ENCODE data around the gene PLSCR5.

PLSCR5 gene

DNA sequence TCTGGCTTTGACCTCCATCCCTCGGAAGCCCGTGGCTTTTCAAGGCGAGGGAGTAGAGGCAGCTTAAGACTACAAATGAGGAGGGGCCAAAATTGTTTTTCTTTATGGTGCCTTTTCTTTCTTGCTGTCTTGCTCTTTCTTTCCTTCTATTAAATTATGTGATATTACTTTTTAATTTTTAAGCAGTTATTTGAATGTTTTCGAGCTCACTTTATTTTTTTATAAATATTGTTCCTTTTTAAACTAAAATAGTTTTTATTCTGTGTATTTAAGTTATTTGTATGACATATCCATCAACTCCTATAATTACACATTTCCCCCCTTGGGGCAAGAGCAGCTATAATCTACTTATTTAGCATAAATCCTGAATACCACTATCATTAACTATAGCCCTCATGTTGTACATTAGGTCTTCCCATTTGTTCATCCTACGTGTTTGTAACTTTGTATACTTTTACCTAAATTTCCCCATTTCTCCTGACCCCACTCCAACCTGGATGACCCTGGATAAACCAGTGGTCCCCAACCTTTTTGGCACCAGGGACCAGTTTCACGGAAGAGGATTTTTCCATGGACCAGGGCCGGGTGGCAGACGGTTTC lies 60.1 kb downstream of the PLSCR5 start:
- no peak for DNase-seq (ENCODE audit: low read depth in 3 of 3)

DNA sequence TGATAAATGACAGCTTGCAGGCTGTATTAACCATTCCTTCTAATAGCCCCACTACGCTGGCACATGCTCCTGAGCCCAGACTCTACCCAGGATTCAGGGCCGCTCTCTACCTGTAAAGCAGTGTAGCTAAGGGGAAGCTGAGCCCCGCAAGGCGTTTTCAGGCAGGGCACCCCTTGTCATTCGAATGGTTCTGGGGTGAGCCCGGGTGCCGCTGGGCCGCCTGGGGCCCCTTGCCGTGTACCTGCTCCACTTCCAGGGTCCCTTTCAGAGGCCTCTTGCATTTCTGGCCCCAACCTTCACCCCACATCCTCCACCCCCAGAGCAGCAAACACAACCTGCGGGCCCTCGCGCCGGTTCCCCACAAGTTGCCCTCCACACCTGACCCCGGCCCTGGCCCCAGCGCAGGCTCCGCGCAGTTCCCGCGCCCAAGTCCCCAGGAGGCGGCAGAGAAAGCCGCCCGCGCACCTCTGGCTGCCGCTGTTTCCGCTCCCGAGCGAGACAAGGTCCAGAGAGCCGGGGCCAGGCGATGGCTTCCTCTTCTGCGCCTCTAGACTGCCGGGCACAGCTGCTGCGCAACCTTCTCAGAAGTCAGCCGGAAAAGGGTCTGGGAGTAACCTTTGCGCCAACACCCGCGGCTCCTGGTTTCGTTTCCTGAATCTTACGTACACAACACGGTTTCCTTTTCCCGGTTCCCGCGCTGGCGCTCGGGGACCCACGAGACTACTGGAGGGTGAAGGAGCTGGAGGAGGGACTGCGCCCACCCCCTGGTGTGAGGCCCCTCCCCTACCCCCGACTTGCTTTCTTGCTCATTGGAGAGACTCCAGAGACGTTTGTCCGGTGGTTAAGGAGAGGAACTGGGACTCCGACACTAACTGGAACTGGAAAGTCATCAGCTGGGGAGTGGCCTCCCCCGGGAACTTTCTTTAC lies 60.9 kb downstream of the PLSCR5 start, which contains the start of gene PLSCR1:
TSS of gene PLSCR1 (minus strand) at position 606 of the 927 bp plus-strand sequence. CDS start 8,055 bp downstream, outside the sequence.
- DNase-seq (ENCODE audit: low read depth in 3 of 3), result peak; percentile 51 to 74 (median 62)

DNA sequence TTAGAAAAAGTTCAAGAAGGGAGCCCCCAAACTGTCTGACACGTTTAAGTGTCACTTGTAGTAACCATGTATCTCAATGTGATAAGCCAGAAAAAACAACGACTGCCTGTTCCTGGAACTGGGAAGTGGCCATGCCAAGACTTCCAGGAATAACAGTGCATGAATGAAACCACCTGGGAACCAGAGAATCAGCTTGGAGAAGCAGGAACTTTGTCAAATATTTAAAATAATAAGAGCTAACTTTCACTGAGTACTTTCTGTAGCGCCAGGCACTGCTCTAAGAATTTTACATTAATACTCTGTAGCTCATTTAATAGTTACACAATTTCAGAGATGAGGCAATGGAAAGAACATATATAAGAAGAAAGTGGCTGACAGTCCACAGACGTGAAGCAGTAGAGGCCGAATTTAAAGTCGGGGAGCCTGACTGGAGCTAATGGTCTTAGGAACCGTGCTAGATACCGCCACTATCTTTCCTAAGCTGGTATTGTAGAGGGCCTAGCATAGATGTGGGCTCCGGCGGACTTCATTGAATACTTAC lies 61.6 kb downstream of the PLSCR5 start:
- no peak for DNase-seq (ENCODE audit: low read depth in 3 of 3)

- DNase-seq (ENCODE audit: low read depth in 3 of 3), result no peak
These were observed 62.2 kb downstream of the PLSCR5 start for GRCh38 chr3:146542978-146543377.

DNA sequence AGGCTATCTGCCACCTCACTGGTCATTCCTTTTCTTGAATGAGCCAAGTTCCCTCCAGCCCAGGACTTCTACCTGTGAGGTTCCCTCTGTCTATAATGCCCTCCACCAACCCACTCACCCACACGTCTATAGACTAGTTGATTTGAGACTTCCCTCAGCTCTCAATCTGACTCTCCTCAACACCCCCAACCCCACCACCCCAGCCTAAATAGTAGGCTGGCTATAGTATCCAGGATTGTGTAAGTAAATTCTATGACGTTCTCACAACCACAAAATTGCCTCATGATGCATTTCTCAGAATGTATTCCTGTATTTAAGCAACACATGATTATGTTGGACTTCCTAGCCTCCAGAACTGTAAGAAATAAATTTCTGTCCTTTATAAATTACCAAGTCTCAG lies 63.0 kb downstream of the PLSCR5 start:
- DNase-seq (ENCODE audit: low read depth in 3 of 3), result no peak

GRCh38 chr3:146540978-146541377 lies 64.2 kb downstream of the PLSCR5 start:
- no peak for DNase-seq (ENCODE audit: low read depth in 3 of 3)

DNA sequence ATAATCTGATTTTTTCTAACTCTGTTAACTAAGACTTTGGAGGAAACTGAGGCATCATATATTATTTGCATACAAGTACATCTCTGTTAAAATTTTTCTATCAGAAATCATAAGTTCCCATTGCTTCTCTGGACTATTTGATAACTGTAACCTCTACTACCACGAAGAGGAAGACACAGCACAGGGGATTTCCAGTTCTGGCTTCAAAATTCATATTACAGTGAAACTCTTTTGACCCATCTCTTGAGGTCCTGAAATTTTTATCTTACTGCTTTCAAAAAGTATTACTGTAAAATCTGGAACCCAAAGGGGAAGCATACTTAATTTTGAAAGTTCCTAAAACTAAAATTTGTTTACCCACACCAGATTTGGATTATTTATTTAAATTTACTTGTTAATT lies 64.9 kb downstream of the PLSCR5 start:
- no peak for DNase-seq (ENCODE audit: low read depth in 3 of 3)

- DNase-seq (ENCODE audit: low read depth in 3 of 3), result no peak
These were observed 65.8 kb downstream of the PLSCR5 start for GRCh38 chr3:146539315-146539714.

DNA sequence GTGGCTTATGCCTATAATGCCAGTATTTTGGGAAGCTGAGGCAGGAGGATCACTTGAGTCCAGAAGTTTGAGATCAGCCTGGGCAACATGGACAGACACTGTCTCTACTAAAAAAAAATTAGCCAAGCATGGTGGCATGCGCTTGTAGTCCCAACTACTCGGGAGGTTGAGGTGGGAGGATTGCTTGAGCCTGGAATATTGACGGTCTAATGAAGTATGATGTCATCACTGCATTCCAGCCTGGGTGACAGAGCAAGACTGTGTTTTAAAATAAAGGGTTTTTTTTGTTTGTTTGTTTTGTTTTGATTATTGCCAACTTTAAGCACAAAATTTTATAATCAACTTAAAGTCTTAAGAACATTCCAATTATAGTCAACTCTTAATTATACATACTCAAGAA lies 67.5 kb downstream of the PLSCR5 start:
- DNase-seq (ENCODE audit: low read depth in 3 of 3), result no peak

DNA sequence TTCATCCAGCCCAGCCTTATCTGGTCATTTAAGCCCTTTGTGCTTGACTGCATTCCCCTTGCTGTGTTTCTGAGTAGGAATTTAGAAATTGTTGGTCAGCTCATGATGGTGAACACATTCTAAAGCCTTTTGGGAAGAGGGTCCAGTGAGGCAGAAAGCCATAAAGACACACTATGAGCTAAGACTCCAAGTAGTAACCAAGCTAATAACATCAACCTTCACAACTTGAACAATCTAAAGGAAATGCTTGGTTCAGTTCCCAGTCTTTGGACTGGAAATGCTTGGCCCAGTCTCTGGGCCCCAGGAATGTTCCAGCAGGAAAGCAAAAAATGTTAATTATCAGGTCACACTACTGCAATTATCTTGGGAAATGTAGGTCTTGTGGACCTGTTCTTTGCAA lies 68.5 kb downstream of the PLSCR5 start:
- no peak for DNase-seq (ENCODE audit: low read depth in 3 of 3)
